Heart left ventricle (tissue), 16 donors: Measurements from ENCODE around the gene NOL9. TPM values are rescaled to one million over a fixed set of nuclear protein-coding genes. Genes with fewer than 3 reads are reported as not detected.

Experiments used
- ATAC-seq, 4 donors: fragments of 200-7000 bp; cut with Tn5 transposase; one replicate each; pipeline ENCODE4 v1.9.1; 2020 to 2022; ENCODE audit warnings: moderate library complexity in 4 of 4, mild to moderate bottlenecking in 3 of 4, moderate number of reproducible peaks in 1 of 4
- DNase-seq, 5 donors: peaks; one replicate each; pipeline ENCODE4 v3.0.0-alpha.2; 2020
- H3K27ac ChIP-seq, 12 donors: fragments of 200-600 bp; sonication (generic) in 4 of 12; one replicate each; pipeline versions ENCODE4 v1.5.0 to v1.8.0; 2016 to 2022; ENCODE audit warnings: mild to moderate bottlenecking in 2 of 12
- H3K27me3 ChIP-seq, 9 donors: fragments of 200-600 bp; sonication (generic) in 2 of 9; one replicate each; pipeline versions ENCODE4 v1.5.1 to v1.8.0; 2016 to 2022; ENCODE audit warnings: mild to moderate bottlenecking in 3 of 9
- H3K36me3 ChIP-seq, 9 donors: fragments of 200-600 bp; sonication (generic) in 2 of 9; one replicate each; pipeline versions ENCODE4 v1.5.0 to v1.8.0; 2018 to 2022; ENCODE audit warnings: mild to moderate bottlenecking in 2 of 9
- H3K4me1 ChIP-seq, 12 donors: fragments of 200-600 bp; sonication (generic) in 4 of 12; one replicate each; pipeline versions ENCODE4 v1.5.0 to v1.8.0; 2016 to 2022; ENCODE audit warnings: mild to moderate bottlenecking in 3 of 12
- H3K4me3 ChIP-seq, 12 donors: fragments of 200-600 bp; sonication (generic) in 4 of 12; one replicate each; pipeline versions ENCODE4 v1.5.0 to v1.8.0; 2017 to 2022; ENCODE audit warnings: mild to moderate bottlenecking in 9 of 12, moderate library complexity in 4 of 12
- H3K9me3 ChIP-seq, 12 donors: fragments of 200-600 bp; sonication (generic) in 4 of 12; one replicate each; pipeline versions ENCODE4 v1.5.0 to v1.8.0; 2016 to 2022; ENCODE audit warnings: mild to moderate bottlenecking in 1 of 12
- POLR2A ChIP-seq, 2 donors: fragments of 450-650 bp; IDR thresholded peaks; one replicate each; pipeline ENCODE4 v1.6.1; 2017; ENCODE audit warnings: antibody characterized with exemption in 2 of 2, mild to moderate bottlenecking in 2 of 2, moderate library complexity in 2 of 2
- WGBS, 4 donors: extraction: QIAGEN DNeasy Blood & Tissue Kit in 2 of 4; methylation state at CpG; one replicate each; pipeline versions ENCODE4 v1.1.5 to v1.1.7; 2013 to 2018; 5-methylcytosine and 5-hydroxymethylcytosine counted together
- intact Hi-C, 10 donors: fragments of 100-400 bp; cut with DNase I; formaldehyde crosslinking; loops; one replicate each; pipeline versions ENCODE4 v1.11.1 to v1.14.2; 2022
- polyA plus RNA-seq, 2 donors: library from polyadenylated mRNA; stranded (reverse); fragments of 200-250 nt; gene quantifications; one replicate each; pipeline ENCODE4 v1.2.3, GENCODE V29; 2013
- total RNA-seq, 9 donors: library from RNA; depleted of rRNA in 2 of 9; stranded (reverse); fragments of >200 nt in 2 of 9; fragmentation: NEBNext Ultra II Directional in 3 of 9; extraction: Animal tissue kit (Norgen Biotek cat#: 25700) in 3 of 9; gene quantifications; one replicate each; pipeline versions ENCODE4 v1.1.0 to v1.2.4, GENCODE V29; 2016 to 2023
- TF ChIP-seq, protein P1 (sequence below), 12 donors: fragments of 200-600 bp; sonication (generic) in 4 of 12; IDR thresholded peaks; one replicate each; pipeline versions ENCODE4 v1.5.0 to v1.8.0; 2018 to 2022; ENCODE audit warnings: antibody characterized with exemption in 12 of 12, mild to moderate bottlenecking in 5 of 12
- donor health status: ischemic (EF 13 %, LVEDD 7.1; RV severe dilation, severe dysfunction).
- donor health status: healthy with polysubstance abuse.
- donor health status: DM: no; HTN: yes; CAD: no.
- donor health status: DM: no; HTN: no; CAD: no.
- donor health status: ischemic (EF 25% LVEDD 6.9; RV normal size, moderate dysfunction).
- donor health status: ischemic (EF 25% LVEDD 5.7; RV mildly dilated, moderate dysfunction).
- donor health status: healthy.
- donor health status: DM: yes; HTN: yes; CAD: no.
- donor health status: ischemic (EF 35%, LVEDD 5.7; RV mildly dilated, moderate dysfunction).
- donor health status: nonischemic (EF 11% LVEDD 7.7; RV severe dilation, severe dysfunction).
- donor health status: DM: yes; HTN: yes; CAD: no.
- donor health status: PGD.
- donor health status: ischemic (EF 29% LVEDD 5.4; RV normal size, mild dysfunction).
- donor health status: nonischemic (EF 23%, LVEDD 6.1; RV moderate dilation, normal function).

Gene NOL9
- total and polyA plus RNA-seq, 11 donors, result 5.7 to 20.6 (median 15.4) TPM

- intact Hi-C loops, result loop anchor here in 1 of 10 donors (10.0 kb wide), 1 partner anchor 133 kb away; the partner anchor contains the start of gene THAP3
Observed at GRCh38 chr1:6491966-6492365, 62.3 kb downstream of the NOL9 start.

GRCh38 chr1:6491480-6491962, 62.8 kb downstream of the NOL9 start, which contains the start of gene PLEKHG5:
Gene PLEKHG5, minus strand, starts transcription at chr1:6491667. Its CDS starts 14,096 bp downstream, at chr1:6477571.
- peak in 3 of 4 donors; percentile 5 to 46 (median 9) for ATAC-seq
- Histone ChIP-seq H3K9me3 (no peaks in the 10 kb centered on the region), H3K27ac (peak within 1 kb of the TSS in 11 of 12 donors; percentile 64 to 86 (median 77)), H3K36me3 (no peaks in the 10 kb centered on the region), H3K27me3 (peaks cover 0 to 17% (median 0%) of the 10 kb centered on the region in 9 donors), H3K4me3 (peak within 1 kb of the TSS; percentile 40 to 81 (median 64)), H3K4me1 (peaks cover 3 to 81% (median 47%) of the 10 kb centered on the region in 12 donors)
- intact Hi-C loops, result loop anchor here in 1 of 10 donors (10.0 kb wide), 1 partner anchor 133 kb away; the partner anchor contains the start of gene THAP3
- WGBS, 4 donors, result 61 to 73% (median 67%) methylated on average over 6 of the region's 6 CpGs
- TF ChIP-seq POLR2A (IDR thresholded peaks at IDR 0.05), result no peak
- TF ChIP-seq, protein P1, sequence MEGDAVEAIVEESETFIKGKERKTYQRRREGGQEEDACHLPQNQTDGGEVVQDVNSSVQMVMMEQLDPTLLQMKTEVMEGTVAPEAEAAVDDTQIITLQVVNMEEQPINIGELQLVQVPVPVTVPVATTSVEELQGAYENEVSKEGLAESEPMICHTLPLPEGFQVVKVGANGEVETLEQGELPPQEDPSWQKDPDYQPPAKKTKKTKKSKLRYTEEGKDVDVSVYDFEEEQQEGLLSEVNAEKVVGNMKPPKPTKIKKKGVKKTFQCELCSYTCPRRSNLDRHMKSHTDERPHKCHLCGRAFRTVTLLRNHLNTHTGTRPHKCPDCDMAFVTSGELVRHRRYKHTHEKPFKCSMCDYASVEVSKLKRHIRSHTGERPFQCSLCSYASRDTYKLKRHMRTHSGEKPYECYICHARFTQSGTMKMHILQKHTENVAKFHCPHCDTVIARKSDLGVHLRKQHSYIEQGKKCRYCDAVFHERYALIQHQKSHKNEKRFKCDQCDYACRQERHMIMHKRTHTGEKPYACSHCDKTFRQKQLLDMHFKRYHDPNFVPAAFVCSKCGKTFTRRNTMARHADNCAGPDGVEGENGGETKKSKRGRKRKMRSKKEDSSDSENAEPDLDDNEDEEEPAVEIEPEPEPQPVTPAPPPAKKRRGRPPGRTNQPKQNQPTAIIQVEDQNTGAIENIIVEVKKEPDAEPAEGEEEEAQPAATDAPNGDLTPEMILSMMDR (IDR thresholded peaks at IDR 0.05), result no peak
- DNase-seq, result peak in 1 of 5 donors; percentile 66

More at GRCh38 chr1:6491966-6492365, 62.3 kb downstream of the NOL9 start:
- DNase-seq (no peak), ATAC-seq (no peak)
- Histone ChIP-seq H3K27ac (peak overlapping the region in 11 of 12 donors; percentile 51 to 86 (median 70)), H3K36me3 (no peaks in the 10 kb centered on the region), H3K9me3 (no peaks in the 10 kb centered on the region), H3K4me1 (peaks cover 3 to 82% (median 50%) of the 10 kb centered on the region in 12 donors), H3K4me3 (peak overlapping the region in 1 of 12 donors; percentile 4), H3K27me3 (peaks cover 0 to 20% (median 0%) of the 10 kb centered on the region in 9 donors)
- TF ChIP-seq POLR2A (IDR thresholded peaks at IDR 0.05), result no peak
- TF ChIP-seq, protein P1 (IDR thresholded peaks at IDR 0.05), result no peak
- WGBS, 4 donors, result 53 to 80% (median 58%) methylated on average over 9 to 10 of the region's 10 CpGs

GRCh38 chr1:6491081-6491449, 63.2 kb downstream of the NOL9 start:
- TF ChIP-seq POLR2A (IDR thresholded peaks at IDR 0.05), result no peak
- TF ChIP-seq, protein P1 (IDR thresholded peaks at IDR 0.05), result no peak
- ATAC-seq (no peak), DNase-seq (no peak)
- no peaks in the 10 kb centered on the region for H3K36me3 ChIP-seq
- 32 to 53% (median 39%) methylated on average over 6 of the region's 6 CpGs for whole genome bisulfite sequencing, 4 donors
- peaks cover 3 to 81% (median 46%) of the 10 kb centered on the region in 12 donors for H3K4me1 ChIP-seq
- H3K4me3 ChIP-seq, result peak overlapping the region; percentile 40 to 81 (median 64)
- H3K9me3 ChIP-seq, result no peaks in the 10 kb centered on the region
- intact Hi-C loops, result loop anchor here in 1 of 10 donors (10.0 kb wide), 1 partner anchor 134 kb away; the partner anchor contains the start of gene THAP3
- H3K27me3 ChIP-seq, result peaks cover 0 to 17% (median 0%) of the 10 kb centered on the region in 9 donors
- H3K27ac ChIP-seq, result peak overlapping the region in 11 of 12 donors; percentile 64 to 86 (median 77)
